NCI-H345 (cell line): ENCODE measurements around the gene GPER1.
"Not testable (repeated sequence)": the region's sequence is repeated elsewhere in the genome, so short reads cannot be mapped to it uniquely, and the experiment has no call there.

Source experiments
- DNase-seq: peaks from one replicate; lab custom pipeline; 2025; lab: John Stamatoyannopoulos, UW

The GPER1 gene

GRCh38 chr7:1121476-1121875 is 33.6 kb downstream of the GPER1 start:
- DNase-seq, result no peak

- no peak for DNase-seq
Observed at GRCh38 chr7:1121886-1122831, 34.2 kb downstream of the GPER1 start.

DNA sequence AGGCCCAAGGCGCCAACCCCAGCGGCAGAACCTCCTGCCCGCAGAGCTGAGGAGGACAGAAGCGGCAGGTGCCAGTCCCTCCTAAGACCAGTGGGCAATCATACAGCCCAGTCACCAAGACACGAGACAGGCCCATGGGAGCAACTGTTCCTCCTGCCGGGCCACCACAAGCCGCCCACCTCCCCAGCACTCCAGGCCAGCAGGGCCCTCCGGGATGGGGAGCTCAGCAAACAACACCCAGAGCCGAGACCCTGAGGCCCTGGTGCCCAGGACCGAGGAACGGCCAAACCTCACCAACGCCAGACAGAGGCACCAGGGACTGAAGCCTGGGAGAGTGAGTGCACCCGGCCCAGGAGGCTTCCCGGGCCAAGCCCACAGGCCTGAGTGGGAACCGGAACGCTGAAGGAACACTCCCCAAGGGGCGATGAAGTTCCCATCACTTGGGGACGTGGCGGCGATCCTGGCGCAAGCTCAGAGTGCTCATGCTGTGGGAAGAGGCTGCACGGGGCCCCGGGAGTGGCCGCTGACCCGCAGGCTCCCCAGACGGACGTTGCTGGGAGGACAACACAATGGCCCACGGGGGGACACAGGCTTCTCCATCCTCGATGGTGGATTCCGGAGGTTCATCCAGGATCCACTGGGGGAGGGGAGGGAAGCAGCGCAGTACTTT is 35.1 kb downstream of the GPER1 start:
- DNase-seq, result no peak

- no peak for DNase-seq
Observed at GRCh38 chr7:1123715-1124114, 35.8 kb downstream of the GPER1 start.

DNA sequence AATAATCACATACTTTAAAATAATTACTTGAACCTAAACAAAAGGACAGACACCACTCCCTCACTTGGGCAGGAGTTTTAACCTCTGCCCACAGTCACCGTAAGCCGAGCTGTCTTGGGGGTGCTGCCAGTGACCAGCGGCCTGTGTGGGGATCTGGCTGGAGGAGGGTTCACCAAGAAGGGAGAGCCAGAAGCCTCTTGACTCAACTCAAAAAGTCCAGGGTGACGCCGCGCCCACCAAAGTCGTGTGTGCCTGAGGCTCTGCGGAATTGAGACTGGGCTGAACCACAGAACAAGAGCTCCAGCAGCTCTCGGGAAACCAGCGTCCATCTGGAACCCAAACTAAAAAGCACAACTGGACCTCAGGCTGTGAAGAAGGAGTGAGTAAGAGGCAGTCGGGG is 36.3 kb downstream of the GPER1 start:
- no peak for DNase-seq

DNA sequence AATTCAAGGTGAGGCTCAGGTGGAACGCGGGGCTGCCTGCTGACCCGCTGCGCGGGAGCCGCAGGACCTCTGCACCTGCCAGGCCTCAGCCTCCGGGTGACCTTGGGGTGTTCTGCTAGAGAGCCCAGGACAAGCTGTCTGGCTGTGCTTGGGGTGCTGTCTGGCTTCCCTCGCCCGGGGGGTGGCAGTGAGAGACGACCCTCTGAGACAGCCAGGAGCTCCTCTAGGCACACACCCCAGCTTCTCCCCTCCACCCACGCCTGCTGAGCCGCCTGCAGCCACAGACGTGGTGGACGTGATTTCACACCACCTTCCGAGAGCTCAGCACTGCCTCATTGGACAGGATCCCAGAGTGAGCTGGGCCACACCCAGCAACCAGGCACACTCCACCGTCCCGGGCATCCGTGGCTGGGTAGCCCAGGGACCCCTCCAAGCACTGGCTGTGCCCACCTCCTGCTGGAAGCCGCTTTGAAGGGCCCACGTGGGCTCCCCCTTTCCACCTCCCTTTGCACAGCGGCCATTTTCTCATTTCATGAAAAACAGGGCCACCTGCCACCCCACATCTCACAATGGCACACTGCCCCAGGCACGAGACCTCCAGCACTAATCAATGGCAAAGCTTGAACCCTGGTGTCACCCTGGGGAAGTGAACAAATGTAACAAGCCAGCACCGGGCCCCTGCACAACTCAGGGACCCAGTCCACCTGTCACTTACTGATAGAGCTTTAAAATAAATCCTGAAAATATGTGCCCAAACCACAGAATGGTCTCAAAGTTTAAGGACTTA is 37.1 kb downstream of the GPER1 start:
- no peak for DNase-seq

GRCh38 chr7:1125603-1125969 is 37.7 kb downstream of the GPER1 start:
- no peak for DNase-seq

GRCh38 chr7:1127001-1127400 is 39.1 kb downstream of the GPER1 start:
- no peak for DNase-seq

DNA sequence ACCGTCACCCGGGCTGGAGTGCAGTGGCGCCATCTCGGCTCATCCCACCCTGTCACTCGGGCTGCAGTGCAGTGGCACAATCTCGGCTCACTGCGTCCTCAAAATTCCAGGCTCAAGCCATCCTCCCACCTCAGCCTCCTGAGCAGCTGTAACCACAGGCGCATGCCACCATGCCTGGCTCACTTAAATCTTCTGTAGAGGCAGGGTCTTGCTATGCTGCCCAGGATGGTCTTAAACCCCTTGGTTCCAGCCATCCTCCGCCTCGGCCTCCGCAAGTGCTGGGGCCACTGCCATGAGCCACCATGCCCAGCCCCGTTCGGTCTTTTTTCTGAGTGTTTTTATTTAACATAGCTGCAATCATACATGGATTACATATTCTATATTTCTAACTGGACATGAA is 41.5 kb downstream of the GPER1 start:
- DNase-seq, result no peak

- no peak for DNase-seq
Observed at GRCh38 chr7:1130021-1130990, 42.4 kb downstream of the GPER1 start.

GRCh38 chr7:1131471-1132265 is 43.8 kb downstream of the GPER1 start:
- no peak for DNase-seq

- DNase-seq, result no peak
Observed at GRCh38 chr7:1134951-1135350, 47.0 kb downstream of the GPER1 start.

DNA sequence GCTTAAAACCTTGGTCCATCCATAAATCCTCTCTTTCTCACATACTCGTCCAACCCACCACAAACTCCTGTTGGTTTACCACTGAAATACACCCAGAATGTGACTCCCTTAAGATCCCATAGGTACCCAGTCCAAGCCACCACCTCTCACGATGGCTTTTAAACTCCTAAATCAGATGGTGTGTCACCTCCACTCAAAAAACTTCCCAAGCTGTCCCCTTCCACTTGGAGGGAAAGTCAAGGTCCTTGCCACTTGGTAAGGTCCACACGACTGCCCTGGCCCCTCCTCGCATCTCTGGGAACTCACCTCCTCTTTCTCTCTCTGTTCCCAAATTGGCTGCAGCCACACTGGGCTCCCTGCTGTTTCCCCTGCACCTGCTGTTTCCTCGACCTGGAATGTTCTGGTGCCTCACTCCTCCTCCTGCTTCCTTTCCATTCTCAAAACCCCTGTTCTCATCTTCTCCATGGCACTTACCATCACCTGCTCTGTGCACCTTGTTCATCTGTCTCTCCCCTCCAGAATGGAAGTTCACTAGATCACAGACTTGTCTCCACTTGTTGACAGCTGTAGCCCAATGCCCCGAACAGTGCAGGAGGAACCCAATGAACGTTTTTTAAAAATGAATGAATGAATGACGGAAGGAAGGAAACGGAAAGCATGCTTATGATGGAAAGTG is 49.1 kb downstream of the GPER1 start:
- DNase-seq, result peak; percentile 49

DNA sequence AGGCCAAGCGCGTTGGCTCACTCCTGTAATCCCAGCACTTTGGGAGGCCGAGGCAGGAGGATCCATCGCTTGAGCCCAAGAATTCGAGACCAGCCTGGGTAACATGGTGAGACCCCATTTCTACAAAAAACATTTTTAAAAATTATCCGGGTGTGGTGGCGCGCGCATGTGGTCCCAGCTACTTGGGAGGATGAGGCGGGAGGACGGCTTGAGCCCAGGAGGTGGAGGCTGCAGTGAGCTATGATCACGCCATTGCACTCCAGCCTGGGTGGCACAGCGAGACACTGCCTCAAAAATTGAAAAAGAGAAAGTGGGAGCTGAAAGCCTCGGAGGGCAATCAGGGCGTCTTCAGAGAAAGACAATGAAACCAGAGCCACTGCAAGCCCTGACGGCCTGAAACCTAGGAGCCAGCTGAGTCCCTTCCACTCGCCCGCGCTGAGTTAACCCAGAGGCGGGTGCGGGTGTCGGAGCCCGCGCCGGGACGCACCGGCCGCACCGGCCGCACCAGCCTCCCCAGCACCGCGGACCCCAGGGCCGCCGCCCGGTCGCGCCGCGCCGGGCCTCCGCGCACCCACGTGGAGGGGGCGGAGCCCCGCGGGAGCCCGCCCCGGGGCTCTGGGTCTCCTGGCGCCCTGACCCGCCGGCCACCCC is 49.7 kb downstream of the GPER1 start:
- no peak for DNase-seq

- no peak for DNase-seq
Observed at GRCh38 chr7:1140476-1141104, 52.7 kb downstream of the GPER1 start.

GRCh38 chr7:1141651-1142050 is 53.7 kb downstream of the GPER1 start:
- no peak for DNase-seq

GRCh38 chr7:1142051-1142635 is 54.2 kb downstream of the GPER1 start:
- DNase-seq, result no peak

- not testable (repeated sequence) for DNase-seq
Observed at GRCh38 chr7:1143031-1143430, 55.1 kb downstream of the GPER1 start.
